WERI-Rb-1 (cell line): Measurements from ENCODE around the gene FAM187B.

Source experiments
- DNase-seq: peaks from one replicate; pipeline ENCODE4 v3.0.0-alpha.2; 2020
- H3K27ac ChIP-seq: fragments of 250-450 bp; sonication (Bioruptor Pico); 2 replicates; pipeline ENCODE4 v1.5.1; 2020; ENCODE audit warnings: mild to moderate bottlenecking, moderate library complexity
- H3K27me3 ChIP-seq: fragments of 250-450 bp; sonication (Bioruptor Pico); 2 replicates; pipeline ENCODE4 v1.5.1; 2021; ENCODE audit warnings: mild to moderate bottlenecking, low read depth, moderate library complexity; ENCODE audit not compliant: insufficient read depth, severe bottlenecking
- H3K36me3 ChIP-seq: fragments of 250-450 bp; sonication (Bioruptor Pico); 2 replicates; pipeline ENCODE4 v1.5.1; 2020; ENCODE audit warnings: mild to moderate bottlenecking, moderate library complexity
- H3K4me3 ChIP-seq: 2 replicates; pipeline ENCODE4 v1.5.1; 2011; ENCODE audit warnings: low read depth, mild to moderate bottlenecking, control low read depth, low read length
- H3K9me3 ChIP-seq: fragments of 250-450 bp; sonication (Bioruptor Pico); 2 replicates; pipeline ENCODE4 v1.5.1; 2021; ENCODE audit warnings: mild to moderate bottlenecking, moderate library complexity; ENCODE audit not compliant: severe bottlenecking
- TF ChIP-seq, protein P1 (sequence below): IDR thresholded peaks from 2 replicates; pipeline ENCODE4 v1.5.1; 2011; ENCODE audit warnings: low read depth, mild to moderate bottlenecking, control low read depth, inconsistent platforms, low read length

FAM187B gene

DNA sequence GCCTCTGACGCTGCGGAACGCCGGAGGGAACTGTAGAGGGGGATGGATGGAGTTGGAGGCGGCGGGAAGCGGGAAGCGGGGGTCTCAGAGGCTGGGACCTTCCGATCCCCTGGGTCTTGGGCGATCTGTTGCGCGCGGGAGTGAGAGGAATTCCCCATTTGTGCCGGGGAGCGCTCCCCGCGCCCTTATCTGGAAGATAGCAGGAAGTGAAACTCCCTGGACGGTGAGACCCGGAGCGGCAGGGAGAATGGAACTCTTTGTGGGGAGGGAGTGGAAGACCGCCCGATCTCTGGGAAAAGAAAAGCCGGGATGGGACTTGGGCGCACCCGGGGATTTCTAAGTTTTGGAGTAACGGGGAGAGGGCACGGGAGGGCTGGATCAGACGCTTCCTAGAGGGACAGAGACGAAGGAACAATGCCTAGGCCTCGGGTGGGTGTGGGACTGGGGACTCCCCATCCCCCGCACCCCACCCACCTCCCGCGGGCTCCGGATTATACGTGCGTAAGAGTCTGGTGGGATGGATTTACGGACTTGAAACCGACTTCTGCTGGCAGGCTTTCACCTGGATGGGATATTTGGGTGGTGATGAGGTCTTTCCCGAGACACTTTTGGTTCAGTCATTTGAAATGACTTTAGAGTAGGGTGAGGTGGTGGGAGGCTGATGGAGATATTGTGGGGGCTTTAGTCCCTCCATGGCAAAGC is 20.8 kb upstream of the FAM187B start:
- H3K36me3 ChIP-seq = peaks cover 47% of the 10 kb centered on the region
- peak overlapping the region; percentile 96 for H3K27ac ChIP-seq
- peak; percentile 48 for DNase-seq
- no peaks in the 10 kb centered on the region for H3K27me3 ChIP-seq
- H3K9me3 ChIP-seq = no peaks in the 10 kb centered on the region
- TF ChIP-seq, protein P1, sequence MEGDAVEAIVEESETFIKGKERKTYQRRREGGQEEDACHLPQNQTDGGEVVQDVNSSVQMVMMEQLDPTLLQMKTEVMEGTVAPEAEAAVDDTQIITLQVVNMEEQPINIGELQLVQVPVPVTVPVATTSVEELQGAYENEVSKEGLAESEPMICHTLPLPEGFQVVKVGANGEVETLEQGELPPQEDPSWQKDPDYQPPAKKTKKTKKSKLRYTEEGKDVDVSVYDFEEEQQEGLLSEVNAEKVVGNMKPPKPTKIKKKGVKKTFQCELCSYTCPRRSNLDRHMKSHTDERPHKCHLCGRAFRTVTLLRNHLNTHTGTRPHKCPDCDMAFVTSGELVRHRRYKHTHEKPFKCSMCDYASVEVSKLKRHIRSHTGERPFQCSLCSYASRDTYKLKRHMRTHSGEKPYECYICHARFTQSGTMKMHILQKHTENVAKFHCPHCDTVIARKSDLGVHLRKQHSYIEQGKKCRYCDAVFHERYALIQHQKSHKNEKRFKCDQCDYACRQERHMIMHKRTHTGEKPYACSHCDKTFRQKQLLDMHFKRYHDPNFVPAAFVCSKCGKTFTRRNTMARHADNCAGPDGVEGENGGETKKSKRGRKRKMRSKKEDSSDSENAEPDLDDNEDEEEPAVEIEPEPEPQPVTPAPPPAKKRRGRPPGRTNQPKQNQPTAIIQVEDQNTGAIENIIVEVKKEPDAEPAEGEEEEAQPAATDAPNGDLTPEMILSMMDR = no peak
- H3K4me3 ChIP-seq = peak overlapping the region; percentile 71

DNA sequence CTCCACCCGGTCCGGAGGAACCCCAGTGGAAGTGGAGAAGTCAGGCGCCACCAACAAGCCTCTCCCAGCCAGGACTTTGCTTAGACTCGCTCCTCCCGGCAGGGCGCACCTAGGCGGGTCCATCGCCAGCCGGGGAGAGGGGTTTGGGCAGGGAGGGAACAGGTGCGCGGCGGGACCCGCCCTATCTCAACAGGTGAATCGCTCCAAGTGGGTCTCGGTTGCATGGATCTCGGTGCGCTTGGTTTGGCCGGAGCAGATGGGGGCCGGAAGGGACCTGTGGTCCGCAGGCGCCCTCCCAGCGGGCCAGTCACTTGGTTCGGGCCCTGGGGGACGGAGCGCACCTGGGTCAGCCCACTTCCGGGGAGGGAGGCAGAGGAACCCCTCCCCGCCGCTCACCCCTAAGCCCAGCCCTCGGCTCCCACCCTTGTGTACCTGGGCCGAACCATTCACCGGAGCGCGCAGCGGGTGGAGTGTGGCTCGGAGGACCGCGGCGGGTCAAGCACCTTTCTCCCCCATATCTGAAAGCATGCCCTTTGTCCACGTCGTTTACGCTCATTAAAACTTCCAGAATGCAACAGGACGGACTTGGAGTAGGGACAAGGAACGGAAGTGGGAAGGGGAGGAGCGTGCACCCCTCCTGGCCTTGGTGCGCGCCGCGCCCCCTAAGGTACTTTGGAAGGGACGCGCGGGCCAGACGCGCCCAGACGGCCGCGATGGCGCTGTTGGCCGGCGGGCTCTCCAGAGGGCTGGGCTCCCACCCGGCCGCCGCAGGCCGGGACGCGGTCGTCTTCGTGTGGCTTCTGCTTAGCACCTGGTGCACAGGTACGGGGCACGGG is 20.0 kb upstream of the FAM187B start, which contains the start of gene LSR:
Gene LSR, plus strand, starts transcription at position 693 of the 836 bp plus-strand sequence. Its CDS starts 21 bp downstream, at position 714.
- Histone ChIP-seq H3K27ac (peak within 1 kb of the TSS; percentile 96), H3K4me3 (peak within 1 kb of the TSS; percentile 71), H3K27me3 (no peaks in the 10 kb centered on the region), H3K9me3 (no peaks in the 10 kb centered on the region), H3K36me3 (peaks cover 39% of the 10 kb centered on the region)
- peak; percentile 94 for DNase-seq
- TF ChIP-seq, protein P1 = peak; percentile 5; the same call in 1 of the 2 replicates

DNA sequence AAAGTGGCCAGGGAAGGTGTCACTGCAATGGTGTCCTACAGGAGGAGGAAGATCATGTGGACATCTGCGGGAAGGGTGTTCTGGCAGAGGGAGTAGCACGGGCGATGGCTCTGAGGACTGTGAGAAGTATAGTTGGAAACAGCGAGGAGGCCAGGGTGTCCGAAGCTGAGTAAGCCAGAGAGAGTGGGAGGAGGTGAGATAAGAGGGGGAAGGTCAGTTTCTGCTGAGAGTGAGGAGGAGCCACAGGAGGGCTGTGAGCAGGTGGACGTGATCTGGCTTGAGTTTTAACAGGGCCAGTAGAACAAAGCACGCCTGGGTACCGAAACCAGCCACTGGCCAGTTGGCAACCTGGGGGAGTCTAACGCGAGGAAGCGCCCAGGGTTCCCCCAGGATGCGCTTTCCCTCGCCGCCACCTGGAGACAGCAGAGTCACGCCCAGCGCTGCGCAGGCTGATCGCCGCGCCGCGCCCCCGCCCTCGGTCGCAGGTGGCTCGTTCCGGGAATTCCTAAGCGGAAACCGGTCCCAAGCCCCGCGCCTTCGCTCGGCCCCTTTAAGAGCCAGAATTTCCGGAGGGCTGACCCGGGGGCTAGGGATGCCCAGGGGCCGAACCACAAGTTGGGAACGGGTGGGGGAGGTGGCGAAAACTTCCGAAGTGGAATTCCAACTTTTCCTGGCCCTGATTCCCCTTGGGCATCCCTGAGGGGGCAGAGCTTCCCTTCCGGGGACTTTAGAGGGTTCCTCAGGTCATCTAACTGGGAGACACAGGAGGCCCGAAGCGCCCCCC is 19.2 kb upstream of the FAM187B start:
- TF ChIP-seq, protein P1 = peak; percentile 87
- H3K27ac ChIP-seq = peak overlapping the region; percentile 96
- peaks cover 33% of the 10 kb centered on the region for H3K36me3 ChIP-seq
- peak overlapping the region; percentile 71 for H3K4me3 ChIP-seq
- no peaks in the 10 kb centered on the region for H3K27me3 ChIP-seq
- H3K9me3 ChIP-seq = no peaks in the 10 kb centered on the region
- DNase-seq = peak; percentile 92

DNA sequence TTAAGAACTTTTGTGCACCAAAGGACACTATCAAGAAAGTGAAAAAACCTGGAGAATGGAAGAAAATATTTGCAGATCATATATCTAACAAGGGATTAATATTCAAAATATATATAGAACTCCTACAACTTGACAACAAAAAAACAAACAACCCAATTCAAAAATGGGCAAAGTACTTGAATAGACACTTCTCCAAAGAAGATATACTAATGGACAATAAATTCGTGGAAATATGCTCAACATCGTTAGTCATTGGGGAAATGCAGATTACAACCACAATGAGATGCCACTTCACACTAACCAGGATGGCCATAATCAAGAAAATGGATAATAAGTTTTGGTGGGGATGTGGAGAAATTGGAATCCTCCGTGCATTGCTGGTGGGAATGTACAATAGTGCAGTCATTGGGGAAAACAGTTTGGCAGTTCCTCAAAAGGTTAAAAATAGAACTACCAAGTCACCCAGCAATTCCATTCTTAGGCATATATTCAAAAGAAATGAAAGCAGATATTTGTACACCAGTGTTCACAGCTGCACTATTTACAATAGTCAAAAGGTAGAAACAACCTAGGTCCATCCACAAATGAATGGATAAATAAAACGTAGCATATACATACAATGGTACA is 18.0 kb upstream of the FAM187B start:
- no peaks in the 10 kb centered on the region for H3K9me3 ChIP-seq
- no peak overlapping the region for H3K27ac ChIP-seq
- no peaks in the 10 kb centered on the region for H3K27me3 ChIP-seq

DNA sequence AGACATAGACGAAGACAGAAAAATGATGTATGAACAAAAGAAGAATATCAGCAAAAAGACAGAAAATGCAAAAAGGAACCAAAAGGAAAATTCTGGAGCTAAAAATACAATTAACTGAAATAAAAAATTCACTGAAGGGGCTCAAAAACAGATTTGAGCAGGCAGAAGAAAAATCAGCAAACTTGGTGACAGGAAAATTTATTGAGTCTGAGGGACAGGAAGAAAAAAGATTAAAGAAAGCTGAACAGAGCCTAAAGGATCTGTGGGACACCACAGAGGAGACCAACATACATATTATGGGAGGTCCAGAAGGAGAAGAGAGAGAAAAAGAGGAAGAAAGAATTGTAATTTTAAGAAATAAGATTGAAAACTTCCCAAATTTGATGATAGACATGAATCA is 12.9 kb upstream of the FAM187B start:
- H3K36me3 ChIP-seq = no peaks in the 10 kb centered on the region
- H3K4me3 ChIP-seq = no peak overlapping the region
- no peaks in the 10 kb centered on the region for H3K27me3 ChIP-seq
- H3K9me3 ChIP-seq = peaks cover 8% of the 10 kb centered on the region
- H3K27ac ChIP-seq = no peak overlapping the region
- DNase-seq = no peak
- TF ChIP-seq, protein P1 = no peak

More for the DNA sequence above, 18.0 kb upstream of the FAM187B start:
- Histone ChIP-seq H3K36me3 (peaks cover 21% of the 10 kb centered on the region), H3K4me3 (no peak overlapping the region)
- no peak for DNase-seq
- TF ChIP-seq, protein P1 = no peak
